HG03520 (cell line): ENCODE measurements around the gene FOXK2.

ENCODE experiments used
- ATAC-seq: cut with Tn5 transposase; IDR thresholded peaks from one replicate; pipeline ENCODE4 v1.9.1; 2021; ENCODE audit warnings: mild to moderate bottlenecking, moderate library complexity; ENCODE audit not compliant: unreplicated experiment

FOXK2 gene

DNA sequence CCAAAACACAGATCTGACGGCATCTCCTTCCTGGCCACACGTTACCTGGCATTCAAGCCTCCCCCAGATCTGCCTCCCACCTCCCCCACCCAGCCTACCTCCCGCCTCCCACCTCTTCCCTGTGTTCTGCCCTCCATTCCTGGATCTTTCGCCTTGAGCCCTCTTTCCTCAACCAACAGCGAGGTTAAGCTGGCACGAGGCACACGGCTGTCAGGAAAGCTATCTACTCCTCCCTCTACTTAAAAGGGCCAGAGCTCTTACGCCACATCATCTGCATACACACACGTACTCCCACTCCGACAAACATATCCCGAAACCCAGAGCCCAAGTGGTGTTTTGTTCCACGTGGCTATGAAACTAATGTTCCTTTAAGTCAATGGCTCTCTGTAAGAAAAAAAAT is 110.7 kb downstream of the FOXK2 start:
- no peak for ATAC-seq

DNA sequence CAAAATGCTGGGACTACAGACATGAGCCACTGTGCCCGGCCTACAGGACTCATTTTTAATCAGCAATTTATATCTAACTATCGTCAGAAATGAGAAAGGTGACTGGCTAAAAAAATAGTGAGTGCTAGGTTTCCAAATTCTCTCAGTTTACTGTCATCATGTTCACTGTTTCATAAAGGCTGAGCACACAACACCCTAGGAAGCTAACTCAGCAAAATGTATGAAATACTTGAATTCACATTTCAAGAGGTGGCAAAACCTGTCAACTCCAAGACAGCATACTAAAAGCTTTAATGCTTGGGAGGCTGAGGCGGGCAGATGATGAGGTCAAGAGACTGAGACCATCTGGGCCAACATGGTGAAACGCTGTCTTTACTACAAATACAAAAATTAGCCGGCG is 112.0 kb downstream of the FOXK2 start:
- ATAC-seq, result no peak

DNA sequence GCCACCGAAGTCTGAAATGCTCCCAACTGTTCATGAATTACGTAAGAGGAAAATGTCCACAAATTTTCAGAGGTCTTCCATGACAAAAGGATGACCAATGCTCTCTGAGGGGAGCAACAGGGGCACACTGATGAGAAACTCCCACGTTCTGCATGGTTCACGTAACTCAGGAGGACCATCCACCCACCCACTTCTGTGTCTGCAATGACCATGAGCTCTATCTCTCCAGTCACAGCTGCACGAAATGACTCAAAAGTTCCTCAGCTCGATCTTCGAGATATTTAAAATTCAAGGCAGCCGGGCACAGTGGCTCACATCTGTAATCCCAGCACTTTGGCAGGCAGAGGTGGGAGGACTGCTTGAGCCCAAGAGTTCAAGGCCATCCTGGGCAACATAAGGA is 112.9 kb downstream of the FOXK2 start:
- no peak for ATAC-seq

DNA sequence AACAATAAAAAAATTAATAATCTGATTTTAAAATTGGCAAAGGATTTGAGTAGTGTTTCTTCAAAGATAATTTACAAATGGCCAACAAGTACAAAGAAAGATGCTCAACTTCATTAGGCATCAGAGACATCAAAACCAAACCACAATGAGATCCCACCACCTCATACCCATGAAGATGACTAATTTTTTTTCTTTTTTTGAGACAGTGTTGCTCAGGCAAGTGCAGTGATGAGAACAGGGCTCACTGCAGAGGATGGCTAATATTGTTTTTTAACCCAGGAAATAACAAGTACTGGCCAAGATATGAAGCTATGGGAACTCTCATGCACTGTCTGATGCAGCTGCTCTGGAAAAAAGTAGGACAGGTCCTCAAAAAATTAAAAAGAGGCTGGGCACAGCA is 113.8 kb downstream of the FOXK2 start:
- ATAC-seq, result no peak

DNA sequence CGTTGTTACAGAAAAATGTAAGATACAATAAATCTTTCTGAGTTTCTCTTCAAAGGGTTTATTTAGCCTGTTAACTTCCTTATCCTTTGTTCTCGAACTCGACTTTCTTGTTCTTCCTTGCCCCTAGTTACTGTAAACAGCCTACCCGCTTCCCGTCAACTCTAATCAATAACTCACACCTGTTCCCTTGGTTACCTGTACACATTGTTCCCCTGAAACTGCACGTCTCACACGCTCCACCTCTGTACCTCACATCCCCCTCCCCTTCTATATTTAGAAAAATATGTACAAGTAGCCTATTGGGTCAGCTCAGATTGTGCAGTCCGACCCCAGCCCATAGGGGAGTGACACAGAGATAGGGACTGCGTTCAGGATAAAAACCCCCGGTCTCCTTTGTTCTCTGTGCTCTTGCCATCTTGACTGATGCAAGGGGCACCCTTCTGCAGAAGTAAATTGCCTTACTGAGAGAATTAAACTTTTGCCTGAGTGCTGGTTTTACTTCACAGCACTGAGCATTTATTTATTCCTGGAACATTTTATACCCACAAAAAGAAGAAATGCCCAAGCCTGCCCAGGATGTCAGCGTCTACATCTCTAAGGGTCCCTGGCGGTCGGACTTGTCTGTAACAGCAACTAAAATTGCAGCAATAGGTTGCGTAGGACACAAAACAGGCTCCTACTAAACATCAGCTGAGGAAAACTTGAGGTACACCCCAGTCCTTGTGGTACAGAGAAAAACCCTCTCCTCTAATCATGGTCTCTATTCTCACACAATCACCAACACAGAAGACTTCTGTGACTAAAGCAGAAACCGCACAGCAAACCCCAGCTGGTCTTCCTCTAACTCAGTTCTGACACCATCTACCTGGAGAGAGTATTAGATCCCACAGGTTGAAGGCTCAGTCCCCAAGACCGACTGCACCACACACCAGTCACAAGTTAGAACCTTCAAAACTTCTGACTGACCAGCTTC is 117.4 kb downstream of the FOXK2 start:
- no peak for ATAC-seq

DNA sequence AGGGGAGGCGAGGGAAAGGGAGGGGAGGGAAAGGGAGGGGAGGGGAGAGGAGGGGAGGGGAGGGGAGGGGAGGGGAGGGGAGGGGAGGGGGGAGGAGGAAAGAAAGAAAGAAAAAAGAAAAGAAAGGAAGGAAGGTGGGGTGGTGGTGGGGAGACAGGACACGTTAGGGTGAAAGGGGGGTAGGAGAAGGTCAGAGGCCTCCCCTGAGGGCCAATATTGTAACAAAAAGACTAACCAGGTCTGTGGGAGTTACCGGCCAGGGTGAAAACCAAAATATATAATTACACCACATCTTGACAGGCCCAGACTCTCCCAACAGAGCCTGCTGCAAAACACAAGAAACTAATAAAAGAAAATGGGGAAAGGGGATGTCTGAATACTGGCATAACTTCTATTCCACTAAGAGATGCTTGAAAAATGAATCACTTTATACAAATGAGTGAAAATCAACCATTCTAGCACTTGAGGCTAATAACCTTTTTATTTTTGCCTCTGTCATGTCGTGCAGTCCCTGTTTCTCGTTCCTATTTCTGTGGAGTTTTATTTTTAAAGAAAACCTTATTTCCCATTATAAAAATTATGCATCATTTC is 118.7 kb downstream of the FOXK2 start:
- ATAC-seq, result no peak

DNA sequence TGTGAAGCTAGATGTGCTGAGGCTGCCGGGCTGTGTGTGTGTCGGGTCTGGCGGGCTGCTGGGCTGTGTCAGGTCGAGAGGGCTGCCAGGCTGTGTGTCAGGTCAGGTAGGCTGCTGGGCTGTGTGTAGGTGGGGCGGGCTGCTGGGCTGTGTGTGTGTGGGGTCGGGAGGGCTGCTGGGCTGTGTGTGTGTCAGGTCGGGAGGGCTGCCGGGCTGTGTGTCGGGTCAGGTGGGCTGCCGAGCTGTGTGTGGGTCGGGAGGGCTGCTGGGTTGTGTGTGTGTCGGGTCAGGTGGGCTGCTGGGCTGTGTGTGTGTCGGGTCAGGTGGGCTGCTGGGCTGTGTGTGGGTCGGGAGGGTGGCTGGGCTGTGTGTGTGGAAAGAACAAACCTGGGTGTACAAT is 120.1 kb downstream of the FOXK2 start:
- no peak for ATAC-seq

DNA sequence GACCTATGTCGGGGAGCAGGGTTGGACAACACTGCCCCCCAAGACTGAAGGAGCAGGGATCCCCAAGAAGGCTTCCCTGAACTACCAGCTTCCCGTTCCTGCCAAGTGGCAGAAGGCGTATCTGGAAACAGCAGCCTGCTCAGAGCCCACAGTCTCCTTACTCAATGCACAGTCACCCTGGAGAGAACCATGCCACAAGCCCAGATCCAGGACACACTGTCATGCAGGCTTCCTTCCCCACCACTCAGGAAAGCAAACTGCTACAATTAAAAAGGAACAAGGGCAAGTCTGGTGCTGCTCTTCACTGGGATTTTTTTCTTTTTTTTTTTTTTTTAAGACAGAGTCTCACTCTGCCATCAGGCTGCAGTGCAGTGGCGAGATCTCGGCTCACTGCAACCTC is 120.5 kb downstream of the FOXK2 start:
- no peak for ATAC-seq

DNA sequence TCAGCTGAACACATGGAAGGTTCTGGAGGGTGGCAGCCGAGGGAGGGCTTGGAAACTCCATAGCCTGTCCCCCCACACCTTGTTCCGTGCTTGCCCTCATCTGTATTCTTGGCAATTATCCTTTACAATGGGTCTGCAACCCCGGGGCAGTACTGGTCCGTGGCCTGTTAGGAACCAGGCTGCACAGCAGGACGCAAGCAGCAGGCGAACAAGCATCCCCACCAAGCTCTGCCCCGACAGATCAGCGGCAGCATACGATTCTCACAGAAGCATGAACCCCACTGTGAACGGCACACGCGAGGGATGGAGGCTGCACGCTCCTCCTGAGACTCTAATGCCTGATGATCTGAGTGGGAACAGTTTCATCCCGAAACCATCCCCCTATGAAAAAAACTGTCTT is 122.5 kb downstream of the FOXK2 start:
- no peak for ATAC-seq

DNA sequence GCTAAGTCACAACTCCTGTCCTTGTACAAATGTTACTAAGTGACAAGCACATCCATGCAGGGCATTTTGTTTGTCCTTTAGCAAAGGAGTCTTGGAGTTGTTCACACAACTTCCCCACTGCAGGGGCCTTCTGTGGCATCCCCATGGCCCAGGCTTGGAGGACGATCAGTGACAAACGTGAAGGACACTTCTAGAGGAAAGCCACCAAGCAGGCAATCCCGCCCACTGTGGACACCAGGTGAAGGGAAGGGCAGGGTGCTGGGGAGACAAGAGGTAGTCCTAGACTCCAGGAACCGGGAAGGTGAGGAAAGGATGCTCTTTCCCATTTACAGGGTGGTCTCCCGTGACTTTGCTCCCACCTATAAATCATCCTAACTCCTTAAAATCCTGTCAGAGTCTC is 124.6 kb downstream of the FOXK2 start:
- ATAC-seq, result no peak

DNA sequence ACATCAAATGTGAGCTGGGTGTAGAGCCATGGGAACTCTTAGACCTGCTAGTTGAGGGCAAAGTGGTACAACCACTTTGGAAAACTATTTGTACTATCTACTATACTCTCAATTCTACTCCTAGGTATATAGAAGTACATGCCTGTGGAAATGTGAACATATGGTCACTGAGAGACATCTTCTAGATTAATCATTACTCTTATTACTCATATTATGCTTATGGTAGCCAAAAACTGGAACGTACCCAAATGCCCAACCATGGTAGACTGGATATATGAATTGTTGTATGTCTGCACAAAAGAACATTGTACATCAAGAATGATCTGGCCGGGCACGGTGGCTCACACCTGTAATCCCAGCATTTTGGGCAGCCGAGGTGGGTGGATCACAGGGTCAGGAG is 126.0 kb downstream of the FOXK2 start:
- no peak for ATAC-seq

DNA sequence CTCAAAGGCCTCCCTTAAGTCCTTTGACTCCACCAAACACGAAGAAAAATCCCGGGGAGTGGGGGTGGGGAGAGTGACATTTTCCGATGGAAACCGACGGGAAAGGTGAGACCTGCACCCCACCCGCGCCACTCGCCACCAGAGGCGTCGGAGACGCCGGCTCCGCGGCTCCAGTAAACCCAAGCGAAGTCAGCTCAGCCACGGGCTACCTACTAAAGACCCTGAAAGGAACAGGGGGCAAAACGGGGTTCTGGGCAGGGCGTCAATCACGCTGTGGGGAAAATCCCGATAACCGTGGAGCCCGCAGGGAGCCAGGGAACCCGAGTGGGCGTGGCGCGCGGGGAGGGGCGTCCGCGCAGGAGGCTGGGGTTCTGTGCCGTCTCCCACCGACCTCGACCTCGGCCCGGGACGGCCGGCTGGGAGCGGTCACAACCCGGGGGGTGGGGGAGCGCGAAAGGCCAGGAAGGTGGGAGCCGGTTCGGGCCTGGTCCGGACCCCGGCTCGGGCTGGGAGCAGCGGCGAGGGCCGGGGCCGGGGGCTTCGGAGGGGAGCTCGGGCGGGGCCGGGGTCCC is 128.1 kb downstream of the FOXK2 start:
- peak; percentile 20 for ATAC-seq

DNA sequence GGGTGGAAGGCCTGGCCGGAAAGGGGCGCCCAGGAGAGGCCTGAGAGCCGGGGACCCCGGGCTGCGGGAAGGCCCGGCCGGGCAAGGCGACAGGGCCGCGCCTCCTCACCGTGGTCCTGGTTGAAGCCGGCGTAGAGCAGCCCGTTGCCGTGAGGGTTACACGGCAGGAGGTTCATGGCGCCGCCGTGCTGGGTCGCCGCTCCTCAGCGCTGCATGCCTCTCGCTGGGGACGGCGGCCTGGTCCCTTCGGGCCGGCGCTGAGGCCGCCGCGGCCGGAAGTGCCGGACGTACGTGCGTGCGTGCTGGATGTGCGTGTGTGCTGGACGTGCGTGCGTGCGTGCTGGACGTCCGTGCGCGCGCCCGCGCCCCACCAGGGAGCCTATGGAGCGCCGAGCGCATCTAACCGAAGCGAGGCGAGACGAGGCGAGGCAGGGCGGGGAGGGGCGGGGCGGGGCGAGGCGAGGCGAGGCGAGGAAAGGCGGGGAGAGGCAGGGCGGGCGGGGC is 128.7 kb downstream of the FOXK2 start, which contains the start of gene WDR45B:
TSS of gene WDR45B (minus strand) at position 280 of the 504 bp plus-strand sequence. CDS start at position 176, 104 bp downstream.
- peak; percentile 80 for ATAC-seq

DNA sequence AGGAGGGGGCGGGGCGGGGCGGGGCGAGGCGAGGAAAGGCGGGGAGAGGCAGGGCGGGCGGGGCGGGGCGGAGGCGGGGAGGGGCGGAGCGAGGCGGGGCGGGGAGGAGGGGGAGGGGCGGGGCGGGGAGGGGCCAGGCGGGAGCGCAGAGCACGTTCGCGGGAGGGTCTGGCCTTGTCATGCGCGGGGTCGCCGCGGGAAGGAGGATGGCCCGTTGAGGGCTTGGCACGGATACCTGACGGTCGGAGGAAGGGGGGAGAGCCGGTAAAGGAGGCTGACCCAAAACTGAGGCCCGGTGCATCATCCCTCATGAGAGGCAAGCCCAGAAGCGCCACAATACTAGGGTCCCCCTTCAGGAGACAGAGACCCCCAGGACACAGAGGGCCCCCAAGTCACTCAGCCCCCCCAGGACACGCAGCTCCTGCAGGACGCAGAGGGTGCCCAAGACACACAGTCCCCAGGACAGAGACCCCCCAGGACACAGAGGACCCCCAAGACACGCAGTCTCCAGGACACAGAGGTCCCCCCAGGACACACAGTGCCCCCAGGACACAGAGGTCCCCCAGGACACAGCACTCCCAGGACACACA is 129.3 kb downstream of the FOXK2 start:
- no peak for ATAC-seq

DNA sequence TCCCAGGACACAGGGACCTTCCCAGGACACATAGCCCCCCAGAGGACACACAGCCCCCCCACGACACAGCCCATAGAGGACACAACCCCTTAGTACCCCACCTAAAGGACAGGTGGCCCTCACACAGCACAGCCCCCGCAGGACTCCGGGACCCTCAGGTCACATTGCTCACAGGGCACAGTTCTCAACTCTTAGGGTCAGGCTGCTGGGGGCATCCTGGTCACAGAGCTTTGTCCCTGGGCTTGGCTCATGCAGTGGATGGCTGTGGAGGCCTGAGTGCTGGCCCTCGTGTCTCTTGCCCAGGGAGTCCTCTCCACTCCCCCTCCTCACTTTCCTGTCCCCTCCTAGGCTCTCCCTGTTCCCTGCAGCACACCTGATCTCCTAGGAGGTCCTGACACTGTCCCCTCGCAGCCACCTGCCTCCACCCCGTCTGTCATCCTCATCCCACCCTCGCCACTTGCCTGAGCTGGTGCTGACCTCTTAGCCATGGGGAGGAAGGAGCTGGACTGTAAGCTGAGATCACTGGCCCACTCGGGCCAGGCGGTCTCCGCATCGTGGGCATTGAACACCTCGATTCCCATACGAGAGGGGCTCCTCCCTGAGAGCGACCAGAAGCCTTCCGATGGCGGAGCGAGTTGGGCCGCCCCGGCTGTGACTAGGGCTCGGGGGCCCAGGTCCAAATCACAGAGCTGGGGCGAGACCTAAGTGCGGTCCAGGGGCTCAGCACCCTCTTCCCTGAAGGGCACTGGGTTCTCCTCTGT is 130.1 kb downstream of the FOXK2 start:
- ATAC-seq, result no peak

DNA sequence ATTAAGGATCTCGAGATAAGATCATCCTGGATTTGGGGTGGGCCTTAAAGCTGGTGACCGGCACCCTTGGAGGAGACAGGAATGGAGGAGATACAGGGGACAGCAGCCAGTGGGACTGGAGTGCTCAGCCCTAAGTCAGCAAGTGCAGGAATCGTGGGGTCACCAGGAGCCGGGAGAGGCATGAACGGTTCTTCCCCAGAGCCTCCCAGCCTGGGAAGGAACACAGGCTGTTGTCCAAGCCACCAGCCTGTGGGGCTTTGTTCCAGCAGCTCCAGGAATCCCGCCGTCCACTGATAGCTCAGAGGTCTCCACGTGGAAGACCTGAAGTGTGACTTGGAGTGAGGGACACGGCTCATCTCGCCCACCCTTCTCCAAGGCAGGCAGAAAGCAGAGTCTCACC is 131.2 kb downstream of the FOXK2 start:
- ATAC-seq, result no peak

DNA sequence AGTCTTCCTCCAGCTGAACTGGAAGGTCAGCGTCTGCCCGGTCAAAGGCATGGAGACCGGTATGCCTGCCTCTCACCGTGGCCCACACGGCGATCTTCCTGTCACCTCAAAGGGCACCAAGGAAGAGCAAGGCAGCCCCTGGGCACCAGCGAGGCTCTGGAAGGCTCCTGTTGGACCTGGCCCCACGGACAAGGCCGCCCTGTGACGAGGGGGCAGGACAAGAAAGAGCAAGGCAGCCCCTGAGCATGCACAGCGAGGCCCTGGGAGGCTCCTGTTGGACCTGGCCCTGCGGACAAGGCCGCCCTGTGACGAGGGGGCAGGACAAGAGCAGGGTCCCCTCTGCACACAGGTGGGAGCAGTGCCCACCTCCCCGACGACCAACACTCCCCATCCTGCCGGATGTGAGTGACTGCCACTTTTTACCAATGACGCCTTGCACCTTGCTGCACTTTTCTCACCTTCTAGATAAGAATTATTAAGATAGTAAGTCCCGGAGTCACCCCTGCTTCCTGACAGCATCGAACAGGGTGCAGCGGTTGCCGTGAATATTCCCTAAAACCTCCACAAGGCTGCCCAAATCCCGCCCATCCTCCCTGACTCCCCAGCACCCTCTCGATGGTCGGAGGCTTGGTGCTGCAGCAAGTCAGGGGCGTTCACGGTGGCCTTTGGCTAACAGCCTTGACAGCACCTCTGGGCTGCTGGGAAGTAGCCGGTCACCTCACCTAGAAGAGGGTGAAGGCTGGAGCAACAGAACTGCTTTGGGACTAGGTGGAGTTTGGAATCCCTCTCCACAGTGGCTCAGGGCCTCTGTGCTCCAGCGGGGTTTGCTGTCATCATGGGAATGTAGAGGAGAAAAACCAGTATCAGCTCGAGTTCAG is 134.4 kb downstream of the FOXK2 start:
- ATAC-seq, result no peak
